Keratinocyte (primary cell): Measurements from ENCODE around the gene MBNL2. TPM values are rescaled to one million over a fixed set of nuclear protein-coding genes. Genes with fewer than 3 reads are reported as not detected.

Source experiments
- DNase-seq: peaks from one replicate; pipeline ENCODE4 v3.0.0-alpha.2; 2011; ENCODE audit warnings: low read depth, missing footprints, low spot score
- FAIRE-seq: peaks from 2 replicates; lab custom pipeline; 2011; peaks lifted over from hg19 to GRCh38; lab: Jason Lieb, UNC
- H2AFZ ChIP-seq: 2 replicates; pipeline ENCODE4 v1.6.0; 2012; ENCODE audit warnings: low read length, control low read depth, inconsistent platforms; ENCODE audit not compliant: control insufficient read depth
- H3K27ac ChIP-seq: 2 replicates; pipeline ENCODE4 v1.5.1; 2011; ENCODE audit warnings: low read length; ENCODE audit not compliant: control insufficient read depth, insufficient read depth
- H3K27me3 ChIP-seq: 3 replicates; pipeline ENCODE4 v1.6.0; 2011; ENCODE audit warnings: low read length; ENCODE audit not compliant: control insufficient read depth, insufficient read depth; ENCODE audit errors: extremely low read depth
- H3K36me3 ChIP-seq, 2 experiments: 2 replicates in 1 of 2; 3 replicates in 1 of 2; pipeline ENCODE4 v1.5.1; 2011; ENCODE audit warnings: low read length in 2 of 2, mild to moderate bottlenecking in 1 of 2; ENCODE audit not compliant: control insufficient read depth in 2 of 2, insufficient read depth in 2 of 2; ENCODE audit errors: extremely low read depth in 1 of 2
- H3K4me1 ChIP-seq: 3 replicates; pipeline ENCODE4 v1.5.1; 2011; ENCODE audit warnings: low read length; ENCODE audit not compliant: control insufficient read depth, insufficient read depth; ENCODE audit errors: extremely low read depth
- H3K4me2 ChIP-seq: 3 replicates; pipeline ENCODE4 v1.6.0; 2011; ENCODE audit warnings: low read depth, low read length; ENCODE audit not compliant: control insufficient read depth, insufficient read depth; ENCODE audit errors: extremely low read depth
- H3K4me3 ChIP-seq, 3 experiments: fragments of 200-600 bp in 1 of 3; sonication (generic) in 1 of 3; 2 replicates in 2 of 3; 3 replicates in 1 of 3; pipeline ENCODE4 v1.5.1; 2011 to 2016; ENCODE audit warnings: low read length in 3 of 3, mild to moderate bottlenecking in 3 of 3, control low read depth in 2 of 3, inconsistent platforms in 1 of 3, low read depth in 1 of 3, mixed read lengths in 1 of 3, mixed run types in 1 of 3, moderate library complexity in 1 of 3; ENCODE audit not compliant: control insufficient read depth in 2 of 3, insufficient read depth in 2 of 3; ENCODE audit errors: extremely low read depth in 1 of 3
- H3K79me2 ChIP-seq: 2 replicates; pipeline ENCODE4 v1.6.0; 2012; ENCODE audit warnings: low read length; ENCODE audit not compliant: control insufficient read depth, insufficient read depth
- H3K9ac ChIP-seq: 3 replicates; pipeline ENCODE4 v1.6.0; 2011; ENCODE audit warnings: low read length; ENCODE audit not compliant: control insufficient read depth, insufficient read depth; ENCODE audit errors: extremely low read depth
- H3K9me1 ChIP-seq: 3 replicates; pipeline ENCODE4 v1.6.0; 2011; ENCODE audit warnings: low read length; ENCODE audit not compliant: control insufficient read depth, insufficient read depth; ENCODE audit errors: extremely low read depth
- H3K9me3 ChIP-seq: 2 replicates; pipeline ENCODE4 v1.5.1; 2012; ENCODE audit warnings: low read depth, low read length; ENCODE audit not compliant: control insufficient read depth
- H4K20me1 ChIP-seq: 3 replicates; pipeline ENCODE4 v1.6.0; 2011; ENCODE audit warnings: low read length; ENCODE audit not compliant: control insufficient read depth, insufficient read depth; ENCODE audit errors: extremely low read depth
- EZH2 ChIP-seq: IDR thresholded peaks from one replicate; pipeline ENCODE4 v1.6.1; 2012; ENCODE audit warnings: inconsistent platforms, mild to moderate bottlenecking, low read length, moderate library complexity
- dilution Hi-C: fragments of 300-500 bp; cut with MboI; formaldehyde crosslinking; loops from one replicate; pipeline ENCODE4 v1.7.0; 2020; ENCODE audit warnings: low sequenced_read_pairs; ENCODE audit not compliant: extremely low pct_ligation_motif_present
- polyA plus RNA-seq, 5 experiments: library from polyadenylated mRNA; depleted of rRNA in 3 of 5; stranded (reverse) in 3 of 5; stranded (forward) in 1 of 5; unstranded in 1 of 5; fragments of >200 nt; gene quantifications; 1 replicate in 1 of 5; 2 replicates in 3 of 5; 3 replicates in 1 of 5; pipeline versions ENCODE4 v1.2.1 to v1.2.3, GENCODE V29; 2011 to 2012; ENCODE audit warnings: missing spikeins in 2 of 5, low read depth in 1 of 5, low replicate concordance in 1 of 5
- TF ChIP-seq, protein P1 (sequence below), 3 experiments: IDR thresholded peaks in 1 of 3; conservative IDR thresholded peaks in 1 of 3; optimal IDR thresholded peaks in 1 of 3; 2 replicates in 2 of 3; 3 replicates in 1 of 3; pipeline versions ENCODE3 to v1.5.1; 2011; ENCODE audit warnings: low read length in 3 of 3, mild to moderate bottlenecking in 3 of 3, moderate library complexity in 2 of 3, control low read depth in 1 of 3, inconsistent platforms in 1 of 3; ENCODE audit not compliant: insufficient read depth in 2 of 3; ENCODE audit errors: extremely low read depth in 1 of 3

MBNL2 gene
- polyA plus RNA-seq, 1 donor (not counting 4 experiments of a cell fraction or from before 2014, with no cell fraction given), result 28.4 TPM

DNA sequence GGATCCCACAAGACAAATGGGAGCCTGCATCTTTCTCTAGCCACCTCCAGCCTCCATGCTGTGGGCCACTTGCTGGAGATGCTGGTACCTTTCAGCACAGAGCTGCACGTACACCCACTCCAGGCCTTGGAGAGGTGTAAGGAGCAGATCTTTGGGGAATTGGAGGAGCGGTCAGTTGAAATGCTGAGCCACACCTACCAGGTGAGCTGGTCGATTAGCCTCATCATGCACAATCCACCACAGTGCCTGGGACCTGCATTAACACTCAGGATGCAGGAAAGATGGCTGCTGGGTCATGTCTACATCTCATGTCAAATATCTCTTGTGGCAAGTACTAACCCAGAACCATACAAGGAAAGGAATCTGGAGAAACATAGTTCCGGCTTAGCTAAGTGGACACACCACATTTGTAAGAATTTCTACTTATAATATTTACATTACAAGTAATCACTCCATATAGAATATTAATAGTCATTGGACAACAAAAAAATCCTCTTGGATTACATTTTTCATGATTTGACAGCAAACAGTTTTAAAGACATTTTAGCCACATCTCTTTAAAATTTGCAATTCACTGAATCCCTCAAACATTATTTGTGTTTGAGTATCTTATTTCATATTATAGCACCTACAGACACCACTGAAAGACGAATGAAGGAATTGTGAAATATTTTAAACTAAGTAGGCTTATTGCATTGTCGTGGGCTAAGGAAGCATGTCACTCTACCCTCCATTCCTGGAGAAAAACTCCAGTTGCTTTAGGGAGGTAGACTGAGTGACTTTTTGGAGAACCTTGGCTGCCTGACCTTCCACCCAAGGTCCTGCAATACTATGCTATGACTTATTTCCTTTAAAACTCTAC lies 21.8 kb upstream of the MBNL2 start:
- Histone ChIP-seq H3K9me1 (no peaks in the 10 kb centered on the region), H2AFZ (no peak overlapping the region), H3K9me3 (no peaks in the 10 kb centered on the region), H3K4me2 (no peak overlapping the region), H3K36me3 (no peaks in the 10 kb centered on the region), H4K20me1 (no peaks in the 10 kb centered on the region), H3K4me1 (no peaks in the 10 kb centered on the region), H3K27ac (no peak overlapping the region), H3K79me2 (no peaks in the 10 kb centered on the region), H3K9ac (no peak overlapping the region), H3K4me3 (no peak overlapping the region), H3K27me3 (no peaks in the 10 kb centered on the region)
- no peak for DNase-seq
- TF ChIP-seq, protein P1, sequence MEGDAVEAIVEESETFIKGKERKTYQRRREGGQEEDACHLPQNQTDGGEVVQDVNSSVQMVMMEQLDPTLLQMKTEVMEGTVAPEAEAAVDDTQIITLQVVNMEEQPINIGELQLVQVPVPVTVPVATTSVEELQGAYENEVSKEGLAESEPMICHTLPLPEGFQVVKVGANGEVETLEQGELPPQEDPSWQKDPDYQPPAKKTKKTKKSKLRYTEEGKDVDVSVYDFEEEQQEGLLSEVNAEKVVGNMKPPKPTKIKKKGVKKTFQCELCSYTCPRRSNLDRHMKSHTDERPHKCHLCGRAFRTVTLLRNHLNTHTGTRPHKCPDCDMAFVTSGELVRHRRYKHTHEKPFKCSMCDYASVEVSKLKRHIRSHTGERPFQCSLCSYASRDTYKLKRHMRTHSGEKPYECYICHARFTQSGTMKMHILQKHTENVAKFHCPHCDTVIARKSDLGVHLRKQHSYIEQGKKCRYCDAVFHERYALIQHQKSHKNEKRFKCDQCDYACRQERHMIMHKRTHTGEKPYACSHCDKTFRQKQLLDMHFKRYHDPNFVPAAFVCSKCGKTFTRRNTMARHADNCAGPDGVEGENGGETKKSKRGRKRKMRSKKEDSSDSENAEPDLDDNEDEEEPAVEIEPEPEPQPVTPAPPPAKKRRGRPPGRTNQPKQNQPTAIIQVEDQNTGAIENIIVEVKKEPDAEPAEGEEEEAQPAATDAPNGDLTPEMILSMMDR (optimal IDR thresholded peaks at IDR 0.05 in 1 of 3, IDR thresholded peaks at IDR 0.05 in 1 of 3, conservative IDR thresholded peaks at IDR 0.05 in 1 of 3; ENCODE audit: extremely low read depth in 1 of 3, insufficient read depth in 2 of 3, low read length in 3 of 3), result no peak
- TF ChIP-seq EZH2, result no peak
- dilution Hi-C loops, result no loop called here
- FAIRE-seq, result no peak

DNA sequence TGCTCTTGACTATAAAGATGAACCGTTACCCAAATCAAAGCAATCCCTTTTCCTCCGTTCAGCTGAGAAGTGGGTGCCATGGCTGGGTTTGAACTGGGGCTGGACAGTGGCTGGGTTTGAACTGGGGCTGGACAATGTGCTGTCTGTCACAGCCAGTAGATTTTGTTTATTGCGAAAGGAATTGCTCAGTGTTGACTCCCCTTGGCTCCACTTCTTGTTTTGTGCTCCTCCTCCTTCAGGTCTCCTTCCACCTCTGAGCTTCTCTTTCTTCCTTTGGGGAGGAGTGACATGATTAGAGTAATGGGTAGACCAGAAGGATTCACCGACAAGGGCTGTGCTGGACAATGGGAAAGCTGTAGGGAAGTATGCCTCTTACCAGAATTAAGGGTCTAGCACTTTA lies 19.4 kb upstream of the MBNL2 start:
- no peaks in the 10 kb centered on the region for H3K79me2 ChIP-seq
- no peak overlapping the region for H3K27ac ChIP-seq
- H3K4me2 ChIP-seq, result no peak overlapping the region
- H3K27me3 ChIP-seq, result no peaks in the 10 kb centered on the region
- no peaks in the 10 kb centered on the region for H3K9me3 ChIP-seq
- no peak overlapping the region for H3K4me3 ChIP-seq
- FAIRE-seq, result no peak
- dilution Hi-C loops, result no loop called here
- no peaks in the 10 kb centered on the region for H3K4me1 ChIP-seq
- no peak overlapping the region for H2AFZ ChIP-seq
- no peaks in the 10 kb centered on the region for H3K9me1 ChIP-seq
- no peaks in the 10 kb centered on the region for H4K20me1 ChIP-seq
- TF ChIP-seq, protein P1 (optimal IDR thresholded peaks at IDR 0.05 in 1 of 3, IDR thresholded peaks at IDR 0.05 in 1 of 3, conservative IDR thresholded peaks at IDR 0.05 in 1 of 3; ENCODE audit: extremely low read depth in 1 of 3, insufficient read depth in 2 of 3, low read length in 3 of 3), result no peak
- no peak for TF ChIP-seq EZH2
- no peak overlapping the region for H3K9ac ChIP-seq
- DNase-seq, result no peak
- H3K36me3 ChIP-seq, result no peaks in the 10 kb centered on the region
